ENCODE measurements around the gene MFSD6. TPM values are rescaled to one million over a fixed set of nuclear protein-coding genes. Genes with fewer than 3 reads are reported as not detected.
A peak's percentile ranks its signal among the peaks of the same experiment; 100 is the strongest.

MFSD6 gene
- polyA plus RNA-seq, 1 donor from 2014 or later, result 11.8 TPM

DNA sequence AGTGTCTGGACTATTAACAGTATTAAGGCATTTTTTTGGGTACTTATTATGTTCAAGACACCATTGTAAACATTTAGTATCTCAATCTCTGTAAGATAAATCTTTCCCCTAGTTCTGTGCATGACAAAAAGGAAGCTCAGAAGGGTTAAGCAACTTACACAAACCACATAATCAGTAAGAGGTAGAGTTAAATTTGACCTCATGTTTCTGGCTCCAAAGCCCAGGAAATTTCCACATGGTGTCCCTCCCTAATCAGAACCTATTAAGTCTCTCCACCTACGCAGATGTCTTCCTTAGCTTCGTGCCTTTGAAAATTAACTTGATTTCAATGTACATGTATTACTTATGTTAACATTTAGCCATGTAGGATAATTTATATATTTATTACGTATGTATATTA, 2.0 kb downstream of the MFSD6 start:
- Histone ChIP-seq H3K9me3 (ENCODE audit: low read length) (no peaks in the 10 kb centered on the region), H3K9ac (ENCODE audit: low read length) (no peak overlapping the region), H3K79me2 (replicated peaks; ENCODE audit: insufficient read depth, low read length) (peaks cover 17% of the 10 kb centered on the region), H3K9me2 (ENCODE audit: insufficient read depth, low read length) (no peaks in the 10 kb centered on the region), H3K27ac (ENCODE audit: low read length) (no peak overlapping the region), H4K20me1 (ENCODE audit: insufficient read depth) (no peaks in the 10 kb centered on the region), H3K27me3 (ENCODE audit: insufficient read depth, low read depth, low read length) (peaks cover 7% of the 10 kb centered on the region), H3K4me2 (ENCODE audit: low read length) (peak overlapping the region; percentile 96), H3K36me3 (ENCODE audit: insufficient read depth, low read length) (no peaks in the 10 kb centered on the region), H3F3A (ENCODE audit: insufficient read depth, low read length, poor library complexity, severe bottlenecking) (no peaks in the 10 kb centered on the region), H2AFZ (ENCODE audit: low read depth, low read length) (no peak overlapping the region), H3K4me3 (ENCODE audit: low read length) (peak overlapping the region; percentile 87)
- TF ChIP-seq, protein P1, sequence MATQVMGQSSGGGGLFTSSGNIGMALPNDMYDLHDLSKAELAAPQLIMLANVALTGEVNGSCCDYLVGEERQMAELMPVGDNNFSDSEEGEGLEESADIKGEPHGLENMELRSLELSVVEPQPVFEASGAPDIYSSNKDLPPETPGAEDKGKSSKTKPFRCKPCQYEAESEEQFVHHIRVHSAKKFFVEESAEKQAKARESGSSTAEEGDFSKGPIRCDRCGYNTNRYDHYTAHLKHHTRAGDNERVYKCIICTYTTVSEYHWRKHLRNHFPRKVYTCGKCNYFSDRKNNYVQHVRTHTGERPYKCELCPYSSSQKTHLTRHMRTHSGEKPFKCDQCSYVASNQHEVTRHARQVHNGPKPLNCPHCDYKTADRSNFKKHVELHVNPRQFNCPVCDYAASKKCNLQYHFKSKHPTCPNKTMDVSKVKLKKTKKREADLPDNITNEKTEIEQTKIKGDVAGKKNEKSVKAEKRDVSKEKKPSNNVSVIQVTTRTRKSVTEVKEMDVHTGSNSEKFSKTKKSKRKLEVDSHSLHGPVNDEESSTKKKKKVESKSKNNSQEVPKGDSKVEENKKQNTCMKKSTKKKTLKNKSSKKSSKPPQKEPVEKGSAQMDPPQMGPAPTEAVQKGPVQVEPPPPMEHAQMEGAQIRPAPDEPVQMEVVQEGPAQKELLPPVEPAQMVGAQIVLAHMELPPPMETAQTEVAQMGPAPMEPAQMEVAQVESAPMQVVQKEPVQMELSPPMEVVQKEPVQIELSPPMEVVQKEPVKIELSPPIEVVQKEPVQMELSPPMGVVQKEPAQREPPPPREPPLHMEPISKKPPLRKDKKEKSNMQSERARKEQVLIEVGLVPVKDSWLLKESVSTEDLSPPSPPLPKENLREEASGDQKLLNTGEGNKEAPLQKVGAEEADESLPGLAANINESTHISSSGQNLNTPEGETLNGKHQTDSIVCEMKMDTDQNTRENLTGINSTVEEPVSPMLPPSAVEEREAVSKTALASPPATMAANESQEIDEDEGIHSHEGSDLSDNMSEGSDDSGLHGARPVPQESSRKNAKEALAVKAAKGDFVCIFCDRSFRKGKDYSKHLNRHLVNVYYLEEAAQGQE (IDR thresholded peaks at IDR 0.05; ENCODE audit: borderline replicate concordance), result no peak
- TF ChIP-seq RAD21 (conservative IDR thresholded peaks at IDR 0.05) (no peak), EP300 (conservative IDR thresholded peaks at IDR 0.05; ENCODE audit: poor library complexity, severe bottlenecking) (no peak), SMC3 (conservative IDR thresholded peaks at IDR 0.05; ENCODE audit: poor library complexity) (no peak), TAF1 (IDR thresholded peaks at IDR 0.05; ENCODE audit: low read depth) (no peak), MXI1 (conservative IDR thresholded peaks at IDR 0.05; ENCODE audit: poor library complexity, severe bottlenecking) (no peak), EZH2 (IDR thresholded peaks at IDR 0.05; ENCODE audit: borderline replicate concordance, insufficient read depth, low read length, poor library complexity, severe bottlenecking) (no peak), POLR2AphosphoS5 (IDR thresholded peaks at IDR 0.05) (no peak)
- TF ChIP-seq, protein P2, sequence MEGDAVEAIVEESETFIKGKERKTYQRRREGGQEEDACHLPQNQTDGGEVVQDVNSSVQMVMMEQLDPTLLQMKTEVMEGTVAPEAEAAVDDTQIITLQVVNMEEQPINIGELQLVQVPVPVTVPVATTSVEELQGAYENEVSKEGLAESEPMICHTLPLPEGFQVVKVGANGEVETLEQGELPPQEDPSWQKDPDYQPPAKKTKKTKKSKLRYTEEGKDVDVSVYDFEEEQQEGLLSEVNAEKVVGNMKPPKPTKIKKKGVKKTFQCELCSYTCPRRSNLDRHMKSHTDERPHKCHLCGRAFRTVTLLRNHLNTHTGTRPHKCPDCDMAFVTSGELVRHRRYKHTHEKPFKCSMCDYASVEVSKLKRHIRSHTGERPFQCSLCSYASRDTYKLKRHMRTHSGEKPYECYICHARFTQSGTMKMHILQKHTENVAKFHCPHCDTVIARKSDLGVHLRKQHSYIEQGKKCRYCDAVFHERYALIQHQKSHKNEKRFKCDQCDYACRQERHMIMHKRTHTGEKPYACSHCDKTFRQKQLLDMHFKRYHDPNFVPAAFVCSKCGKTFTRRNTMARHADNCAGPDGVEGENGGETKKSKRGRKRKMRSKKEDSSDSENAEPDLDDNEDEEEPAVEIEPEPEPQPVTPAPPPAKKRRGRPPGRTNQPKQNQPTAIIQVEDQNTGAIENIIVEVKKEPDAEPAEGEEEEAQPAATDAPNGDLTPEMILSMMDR (IDR thresholded peaks at IDR 0.05; ENCODE audit: poor library complexity, severe bottlenecking), result no peak

DNA sequence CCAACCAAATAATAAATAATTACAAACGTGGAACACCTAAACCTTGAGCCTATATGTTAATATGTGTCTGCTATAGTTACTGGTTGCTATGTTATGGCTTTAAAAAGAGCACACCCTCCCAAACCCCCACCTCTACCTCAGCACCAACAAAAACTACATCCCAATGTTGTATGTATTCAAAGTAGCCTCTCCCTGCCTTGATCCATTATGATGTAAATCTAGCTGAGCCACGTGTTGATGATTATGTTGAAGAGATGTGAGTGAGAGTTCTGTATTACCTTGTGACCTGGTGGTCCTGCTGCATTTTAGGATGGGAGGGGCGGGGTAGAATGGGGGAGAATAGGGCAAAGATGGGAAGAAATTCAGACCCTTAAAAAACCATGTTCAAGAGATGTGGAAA, 4.8 kb downstream of the MFSD6 start:
- Histone ChIP-seq H3K36me3 (ENCODE audit: insufficient read depth, low read length) (no peaks in the 10 kb centered on the region), H3K9me3 (ENCODE audit: low read length) (no peaks in the 10 kb centered on the region), H3K4me2 (ENCODE audit: low read length) (no peak overlapping the region), H3K9me2 (ENCODE audit: insufficient read depth, low read length) (no peaks in the 10 kb centered on the region), H3K79me2 (replicated peaks; ENCODE audit: insufficient read depth, low read length) (peaks cover 17% of the 10 kb centered on the region), H4K20me1 (ENCODE audit: insufficient read depth) (no peaks in the 10 kb centered on the region), H3K4me3 (ENCODE audit: low read length) (no peak overlapping the region), H3K27ac (ENCODE audit: low read length) (no peak overlapping the region), H2AFZ (ENCODE audit: low read depth, low read length) (no peak overlapping the region), H3K27me3 (ENCODE audit: insufficient read depth, low read depth, low read length) (peaks cover 7% of the 10 kb centered on the region), H3K9ac (ENCODE audit: low read length) (no peak overlapping the region), H3F3A (ENCODE audit: insufficient read depth, low read length, poor library complexity, severe bottlenecking) (no peaks in the 10 kb centered on the region)
- TF ChIP-seq RAD21 (conservative IDR thresholded peaks at IDR 0.05) (no peak), TAF1 (IDR thresholded peaks at IDR 0.05; ENCODE audit: low read depth) (no peak), MXI1 (conservative IDR thresholded peaks at IDR 0.05; ENCODE audit: poor library complexity, severe bottlenecking) (no peak), EP300 (conservative IDR thresholded peaks at IDR 0.05; ENCODE audit: poor library complexity, severe bottlenecking) (no peak), SMC3 (conservative IDR thresholded peaks at IDR 0.05; ENCODE audit: poor library complexity) (no peak), EZH2 (IDR thresholded peaks at IDR 0.05; ENCODE audit: borderline replicate concordance, insufficient read depth, low read length, poor library complexity, severe bottlenecking) (no peak), POLR2AphosphoS5 (IDR thresholded peaks at IDR 0.05) (no peak)
- TF ChIP-seq, protein P2 (IDR thresholded peaks at IDR 0.05; ENCODE audit: poor library complexity, severe bottlenecking), result no peak
- TF ChIP-seq, protein P1 (IDR thresholded peaks at IDR 0.05; ENCODE audit: borderline replicate concordance), result no peak

All from neural cell (in vitro differentiated cells).